H9 (cell line): ENCODE measurements around the gene NEDD4L. TPM values are rescaled to one million over a fixed set of nuclear protein-coding genes. Genes with fewer than 3 reads are reported as not detected.

Source experiments
- DNase-seq: peaks from one replicate; pipeline ENCODE4 v3.0.0-alpha.2; 2017
- H2AFZ ChIP-seq: one replicate; pipeline ENCODE4 v1.6.1; 2013; ENCODE audit warnings: mild to moderate bottlenecking, low read length, control low read depth, moderate library complexity
- H2AK5ac ChIP-seq: 2 replicates; pipeline ENCODE4 v1.6.1; 2013; ENCODE audit warnings: low read length, control low read depth, mixed read lengths; ENCODE audit not compliant: insufficient read length
- H2BK120ac ChIP-seq: one replicate; pipeline ENCODE4 v1.6.1; 2013; ENCODE audit warnings: low read depth, mild to moderate bottlenecking, low read length, control low read depth, inconsistent platforms; ENCODE audit not compliant: poor library complexity, severe bottlenecking
- H2BK12ac ChIP-seq: 2 replicates; pipeline ENCODE4 v1.6.1; 2013; ENCODE audit warnings: low read length, control low read depth, mixed read lengths, low read depth; ENCODE audit not compliant: insufficient read length
- H2BK15ac ChIP-seq: 2 replicates; pipeline ENCODE4 v1.6.1; 2013; ENCODE audit warnings: low read depth, low read length, control low read depth
- H2BK20ac ChIP-seq: one replicate; pipeline ENCODE4 v1.6.1; 2013; ENCODE audit warnings: low read depth, mild to moderate bottlenecking, low read length, control low read depth, inconsistent platforms; ENCODE audit not compliant: poor library complexity, severe bottlenecking
- H2BK5ac ChIP-seq: 2 replicates; pipeline ENCODE4 v1.6.1; 2013; ENCODE audit warnings: low read length, control low read depth, mixed read lengths; ENCODE audit not compliant: insufficient read length
- H3K14ac ChIP-seq: 2 replicates; pipeline ENCODE4 v1.6.1; 2013; ENCODE audit warnings: low read length, control low read depth; ENCODE audit not compliant: insufficient read depth
- H3K18ac ChIP-seq: 2 replicates; pipeline ENCODE4 v1.6.1; 2013; ENCODE audit warnings: low read depth, mild to moderate bottlenecking, mixed read lengths, low read length, control low read depth; ENCODE audit not compliant: insufficient read length
- H3K23ac ChIP-seq: 2 replicates; pipeline ENCODE4 v1.6.1; 2013; ENCODE audit warnings: low read length, control low read depth, mixed read lengths, low read depth; ENCODE audit not compliant: insufficient read length
- H3K23me2 ChIP-seq: 2 replicates; pipeline ENCODE4 v1.6.1; 2013; ENCODE audit warnings: low read depth, mild to moderate bottlenecking, mixed read lengths, low read length, control low read depth; ENCODE audit not compliant: insufficient read length, poor library complexity, severe bottlenecking
- H3K27ac ChIP-seq: 2 replicates; pipeline ENCODE4 v1.5.1; 2013; ENCODE audit warnings: low read length, control low read depth, mixed read lengths, low read depth; ENCODE audit not compliant: insufficient read length
- H3K27me3 ChIP-seq: 2 replicates; pipeline ENCODE4 v1.6.1; 2013; ENCODE audit warnings: low read length, control low read depth, inconsistent platforms; ENCODE audit not compliant: insufficient read depth
- H3K4ac ChIP-seq: 2 replicates; pipeline ENCODE4 v1.6.1; 2013; ENCODE audit warnings: low read depth, mild to moderate bottlenecking, control low read depth, inconsistent platforms, low read length, moderate library complexity
- H3K4me1 ChIP-seq: 2 replicates; pipeline ENCODE4 v1.6.1; 2013; ENCODE audit warnings: low read length, control low read depth, inconsistent platforms; ENCODE audit not compliant: insufficient read depth
- H3K4me2 ChIP-seq: 2 replicates; pipeline ENCODE4 v1.6.1; 2013; ENCODE audit warnings: low read length, control low read depth, mixed read lengths; ENCODE audit not compliant: insufficient read length, insufficient read depth
- H3K56ac ChIP-seq: 2 replicates; pipeline ENCODE4 v1.6.1; 2013; ENCODE audit warnings: low read depth, mild to moderate bottlenecking, mixed read lengths, low read length, control low read depth; ENCODE audit not compliant: insufficient read length
- H3K79me1 ChIP-seq: 2 replicates; pipeline ENCODE4 v1.6.1; 2013; ENCODE audit warnings: low read depth, mild to moderate bottlenecking, moderate library complexity, low read length, control low read depth, inconsistent platforms; ENCODE audit not compliant: insufficient read depth, poor library complexity, severe bottlenecking
- H3K79me2 ChIP-seq: 2 replicates; pipeline ENCODE4 v1.6.1; 2013; ENCODE audit warnings: low read length, control low read depth, inconsistent platforms; ENCODE audit not compliant: insufficient read depth
- H3K9ac ChIP-seq: 2 replicates; pipeline ENCODE4 v1.6.1; 2013; ENCODE audit warnings: low read length, control low read depth, mixed read lengths; ENCODE audit not compliant: insufficient read length; ENCODE audit errors: extremely low read depth
- H3K9me3 ChIP-seq: one replicate; pipeline ENCODE4 v1.6.1; 2013; ENCODE audit warnings: low read depth, low read length, inconsistent platforms; ENCODE audit not compliant: control insufficient read depth
- H3T11ph ChIP-seq: one replicate; pipeline ENCODE4 v1.6.1; 2013; ENCODE audit warnings: mild to moderate bottlenecking, low read length, control low read depth, inconsistent platforms
- H4K20me1 ChIP-seq: one replicate; pipeline ENCODE4 v1.6.1; 2013; ENCODE audit not compliant: control insufficient read depth, insufficient read length, insufficient read depth
- H4K5ac ChIP-seq: 2 replicates; pipeline ENCODE4 v1.6.1; 2013; ENCODE audit warnings: low read depth, mild to moderate bottlenecking, mixed read lengths, low read length, control low read depth; ENCODE audit not compliant: insufficient read length
- H4K8ac ChIP-seq: replicated peaks from 2 replicates; pipeline ENCODE4 v1.6.1; 2013; ENCODE audit warnings: low read length, control low read depth, mixed read lengths, low read depth; ENCODE audit not compliant: insufficient read length
- H4K91ac ChIP-seq: 2 replicates; pipeline ENCODE4 v1.6.1; 2013; ENCODE audit warnings: low read depth, mild to moderate bottlenecking, moderate library complexity, mixed read lengths, low read length, control low read depth; ENCODE audit not compliant: insufficient read length
- H3K27ac Mint-ChIP-seq, 3 experiments: 2 replicates in 2 of 3; 3 replicates in 1 of 3; pipeline ENCODE4 v1.8.0; 2020 to 2021; ENCODE audit warnings: mixed read lengths in 3 of 3, mild to moderate bottlenecking in 1 of 3, moderate library complexity in 1 of 3
- H3K27me3 Mint-ChIP-seq: 2 replicates; pipeline ENCODE4 v1.8.0; 2021; ENCODE audit warnings: low read depth, mild to moderate bottlenecking, moderate library complexity, mixed read lengths
- H3K36me3 Mint-ChIP-seq, 3 experiments: 2 replicates in 2 of 3; 3 replicates in 1 of 3; pipeline ENCODE4 v1.8.0; 2020 to 2021; ENCODE audit warnings: low read depth in 3 of 3, mixed read lengths in 3 of 3; ENCODE audit not compliant: insufficient read depth in 1 of 3
- H3K4me1 Mint-ChIP-seq, 2 experiments: 2 replicates each; pipeline ENCODE4 v1.8.0; 2020; ENCODE audit warnings: mixed read lengths in 2 of 2
- H3K4me3 Mint-ChIP-seq, 2 experiments: 2 replicates in 1 of 2; 3 replicates in 1 of 2; pipeline ENCODE4 v1.8.0; 2020 to 2021; ENCODE audit warnings: mild to moderate bottlenecking in 2 of 2, mixed read lengths in 2 of 2, moderate library complexity in 1 of 2
- H3K9me3 Mint-ChIP-seq, 2 experiments: 2 replicates in 1 of 2; 3 replicates in 1 of 2; pipeline ENCODE4 v1.8.0; 2020; ENCODE audit warnings: mild to moderate bottlenecking in 2 of 2, mixed read lengths in 2 of 2, moderate library complexity in 1 of 2
- WGBS: extraction: QIAGEN DNeasy Blood & Tissue Kit; methylation state at CpG from one replicate; pipeline ENCODE4 v1.1.7; 2013; ENCODE audit warnings: missing lambda C conversion rate, low lambda C conversion rate, mixed read lengths; ENCODE audit not compliant: insufficient read length; ENCODE audit errors: extremely low coverage; 5-methylcytosine and 5-hydroxymethylcytosine counted together
- total RNA-seq: library from RNA; stranded (reverse); gene quantifications from 2 replicates; pipeline ENCODE4 v1.2.1, GENCODE V29; 2021
- TF ChIP-seq, protein P1 (sequence below): fragments of 200-600 bp; sonication (generic); conservative IDR thresholded peaks from 3 replicates; pipeline ENCODE4 v1.8.0; 2021; ENCODE audit warnings: antibody characterized with exemption, mild to moderate bottlenecking

Gene NEDD4L
- total RNA-seq, 1 experiment from 2014 or later: 76.3 TPM

DNA sequence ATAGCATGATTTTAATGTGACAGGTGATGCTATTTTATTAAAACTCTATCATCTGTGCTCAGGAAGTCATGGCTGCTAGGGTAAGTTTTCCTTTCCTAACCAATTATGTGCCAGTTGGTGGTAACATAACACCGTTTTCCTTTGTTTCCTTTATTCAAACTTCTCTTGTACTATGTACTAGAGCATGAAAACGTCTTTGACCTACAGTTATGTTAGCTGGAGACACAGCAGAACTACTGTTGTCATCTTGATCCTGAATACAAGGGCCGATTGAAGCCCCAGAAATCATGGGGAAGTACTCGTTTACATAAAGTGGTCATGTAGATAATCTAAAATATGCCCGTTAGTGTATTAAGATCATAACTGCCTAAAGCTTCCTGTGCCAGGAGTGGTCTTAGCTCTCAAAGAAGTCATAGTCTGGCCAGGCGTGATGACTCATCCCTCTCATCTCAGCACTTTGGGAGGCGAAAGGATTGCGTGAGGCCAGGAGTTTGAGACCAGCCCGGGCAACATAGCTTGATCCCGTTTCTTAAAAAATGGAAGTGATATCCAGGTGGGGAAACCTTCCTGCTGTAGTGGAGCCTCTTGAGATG lies 20.5 kb downstream of the NEDD4L start:
- Histone ChIP-seq H2BK12ac (no peak overlapping the region), H3K23ac (no peak overlapping the region), H3K23me2 (no peaks in the 10 kb centered on the region), H3T11ph (no peak overlapping the region), H2AK5ac (no peak overlapping the region), H2AFZ (no peak overlapping the region), H4K5ac (no peak overlapping the region), H3K79me2 (peaks cover 3% of the 10 kb centered on the region; the same call in 1 of the 2 replicates), H3K4ac (no peak overlapping the region), H3K4me2 (no peak overlapping the region), H3K14ac (no peak overlapping the region), H3K27ac (no peak overlapping the region), H2BK15ac (no peak overlapping the region), H4K91ac (no peak overlapping the region), H2BK20ac (no peak overlapping the region), H3K18ac (no peak overlapping the region), H3K9me3 (no peaks in the 10 kb centered on the region), H4K20me1 (no peaks in the 10 kb centered on the region), H3K9ac (no peak overlapping the region), H2BK5ac (no peak overlapping the region), H2BK120ac (no peak overlapping the region), H4K8ac (no peak overlapping the region), H3K56ac (no peak overlapping the region), H3K27me3 (no peaks in the 10 kb centered on the region), H3K79me1 (peaks cover 11% of the 10 kb centered on the region), H3K4me1 (peaks cover 2% of the 10 kb centered on the region; the same call in 1 of the 2 replicates)
- no peak overlapping the region for H3K27ac Mint-ChIP-seq
- no peaks in the 10 kb centered on the region; a peak in 1 of 7 replicates for H3K36me3 Mint-ChIP-seq
- DNase-seq: no peak
- no CpG with 5 or more reads among the region's 10 CpGs for WGBS
- H3K27me3 Mint-ChIP-seq: no peaks in the 10 kb centered on the region
- H3K4me3 Mint-ChIP-seq: no peak overlapping the region
- H3K9me3 Mint-ChIP-seq: no peaks in the 10 kb centered on the region
- TF ChIP-seq, protein P1, sequence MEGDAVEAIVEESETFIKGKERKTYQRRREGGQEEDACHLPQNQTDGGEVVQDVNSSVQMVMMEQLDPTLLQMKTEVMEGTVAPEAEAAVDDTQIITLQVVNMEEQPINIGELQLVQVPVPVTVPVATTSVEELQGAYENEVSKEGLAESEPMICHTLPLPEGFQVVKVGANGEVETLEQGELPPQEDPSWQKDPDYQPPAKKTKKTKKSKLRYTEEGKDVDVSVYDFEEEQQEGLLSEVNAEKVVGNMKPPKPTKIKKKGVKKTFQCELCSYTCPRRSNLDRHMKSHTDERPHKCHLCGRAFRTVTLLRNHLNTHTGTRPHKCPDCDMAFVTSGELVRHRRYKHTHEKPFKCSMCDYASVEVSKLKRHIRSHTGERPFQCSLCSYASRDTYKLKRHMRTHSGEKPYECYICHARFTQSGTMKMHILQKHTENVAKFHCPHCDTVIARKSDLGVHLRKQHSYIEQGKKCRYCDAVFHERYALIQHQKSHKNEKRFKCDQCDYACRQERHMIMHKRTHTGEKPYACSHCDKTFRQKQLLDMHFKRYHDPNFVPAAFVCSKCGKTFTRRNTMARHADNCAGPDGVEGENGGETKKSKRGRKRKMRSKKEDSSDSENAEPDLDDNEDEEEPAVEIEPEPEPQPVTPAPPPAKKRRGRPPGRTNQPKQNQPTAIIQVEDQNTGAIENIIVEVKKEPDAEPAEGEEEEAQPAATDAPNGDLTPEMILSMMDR: no peak
- H3K4me1 Mint-ChIP-seq: peaks cover 17 to 21% of the 10 kb centered on the region in 2 experiments
